ENCODE results near the gene ACBD5.
"Not testable (repeated sequence)": the region's sequence is repeated elsewhere in the genome, so short reads cannot be mapped to it uniquely, and the experiment has no call there.

Gene ACBD5, protein sequence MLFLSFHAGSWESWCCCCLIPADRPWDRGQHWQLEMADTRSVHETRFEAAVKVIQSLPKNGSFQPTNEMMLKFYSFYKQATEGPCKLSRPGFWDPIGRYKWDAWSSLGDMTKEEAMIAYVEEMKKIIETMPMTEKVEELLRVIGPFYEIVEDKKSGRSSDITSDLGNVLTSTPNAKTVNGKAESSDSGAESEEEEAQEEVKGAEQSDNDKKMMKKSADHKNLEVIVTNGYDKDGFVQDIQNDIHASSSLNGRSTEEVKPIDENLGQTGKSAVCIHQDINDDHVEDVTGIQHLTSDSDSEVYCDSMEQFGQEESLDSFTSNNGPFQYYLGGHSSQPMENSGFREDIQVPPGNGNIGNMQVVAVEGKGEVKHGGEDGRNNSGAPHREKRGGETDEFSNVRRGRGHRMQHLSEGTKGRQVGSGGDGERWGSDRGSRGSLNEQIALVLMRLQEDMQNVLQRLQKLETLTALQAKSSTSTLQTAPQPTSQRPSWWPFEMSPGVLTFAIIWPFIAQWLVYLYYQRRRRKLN

DNA sequence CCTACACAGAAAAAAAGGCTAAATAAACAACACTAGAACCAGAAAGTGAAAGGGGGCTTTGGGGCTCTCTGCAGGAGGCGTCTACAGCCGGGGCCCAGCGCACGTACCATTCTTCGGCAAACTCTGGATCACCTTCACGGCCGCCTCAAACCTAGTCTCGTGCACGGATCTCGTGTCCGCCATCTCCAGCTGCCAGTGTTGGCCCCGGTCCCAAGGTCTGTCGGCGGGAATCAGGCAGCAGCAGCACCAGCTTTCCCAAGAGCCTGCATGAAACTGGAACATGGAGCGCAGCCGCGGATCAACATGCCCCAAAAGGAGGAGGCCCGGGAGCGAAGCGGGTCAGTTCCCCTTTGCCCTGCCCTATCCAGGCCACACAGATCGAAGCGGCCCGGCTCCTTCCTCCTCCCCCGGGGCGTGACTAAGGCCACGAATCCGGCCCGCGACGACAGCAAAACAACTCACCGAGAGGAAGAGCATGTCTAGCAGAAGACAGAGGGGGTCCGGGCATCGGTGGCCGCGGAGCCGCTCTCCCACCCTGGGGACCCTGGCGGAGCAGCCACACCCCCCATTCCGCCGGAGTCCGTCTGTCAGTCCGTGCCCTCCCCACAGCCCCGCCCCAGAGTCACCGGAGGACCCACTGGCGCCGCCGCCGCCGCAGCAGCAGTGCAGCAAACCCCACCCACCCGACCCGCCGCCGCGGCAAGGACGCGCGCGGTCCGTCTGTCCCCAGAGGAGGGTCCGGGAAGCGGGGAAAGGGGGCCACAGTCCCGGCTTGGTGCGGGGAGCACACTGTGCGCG, at the start of gene ACBD5:
Gene ACBD5, minus strand, starts transcription at position 586 of the 798 bp plus-strand sequence. Its CDS starts 109 bp downstream, at position 477.
- peak; percentile 56 for DNase-seq

DNA sequence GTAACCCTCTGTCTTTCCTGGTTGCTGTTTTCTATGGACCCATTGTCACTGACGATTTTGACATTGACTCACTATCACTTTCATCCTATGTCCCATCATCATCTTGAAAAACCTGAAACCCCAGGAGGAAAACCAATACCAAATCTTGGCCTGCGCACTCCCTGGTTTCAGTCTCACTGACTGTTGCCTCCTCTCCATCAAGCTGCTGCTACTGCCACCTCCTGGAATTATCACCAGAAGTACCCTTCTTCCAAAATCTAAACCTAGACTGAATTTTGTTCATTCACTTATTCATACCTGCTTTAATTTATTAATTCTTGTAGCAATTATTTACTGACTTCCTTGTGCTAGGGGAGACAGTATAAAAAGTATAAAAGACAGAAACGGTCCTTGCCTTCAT, 44.5 kb upstream of the ACBD5 start:
- DNase-seq: no peak

DNA sequence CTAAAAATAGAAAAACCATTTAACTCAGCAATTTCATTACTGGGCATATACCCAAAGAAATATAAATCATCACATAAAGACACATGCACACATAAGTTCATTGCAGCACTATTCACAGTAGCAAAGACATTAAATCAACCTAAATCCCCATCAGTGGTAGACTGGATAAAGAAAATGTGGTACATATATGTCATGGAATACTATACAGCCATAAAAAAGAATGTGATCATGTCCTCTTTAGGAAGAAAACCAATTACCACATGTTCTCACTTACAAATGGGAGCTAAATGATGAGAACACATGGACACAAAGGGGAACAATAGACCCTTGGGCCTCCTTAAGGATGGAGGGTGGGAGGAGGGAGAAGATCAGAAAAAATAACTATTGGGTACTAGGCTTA, 36.0 kb upstream of the ACBD5 start:
- DNase-seq: no peak

DNA sequence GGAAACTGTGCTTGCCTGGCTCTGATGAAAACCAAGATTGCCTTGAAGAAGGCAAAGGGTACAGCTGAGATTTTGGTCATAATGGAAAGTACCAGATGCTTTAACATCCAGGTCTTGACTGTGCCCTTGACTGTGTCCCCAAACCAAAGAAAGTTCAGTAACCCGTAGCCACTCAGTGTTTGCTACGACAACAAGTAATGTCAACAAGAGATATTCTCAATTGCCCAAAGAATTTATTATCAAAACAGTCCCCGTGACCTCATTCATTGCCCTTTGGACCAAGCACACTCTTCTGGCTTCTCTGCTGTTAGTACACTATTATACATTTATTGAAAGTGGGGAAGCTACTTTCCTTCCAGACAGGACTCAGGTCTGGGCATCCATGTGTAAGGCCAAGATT, 25.4 kb upstream of the ACBD5 start:
- not testable (repeated sequence) for DNase-seq

DNA sequence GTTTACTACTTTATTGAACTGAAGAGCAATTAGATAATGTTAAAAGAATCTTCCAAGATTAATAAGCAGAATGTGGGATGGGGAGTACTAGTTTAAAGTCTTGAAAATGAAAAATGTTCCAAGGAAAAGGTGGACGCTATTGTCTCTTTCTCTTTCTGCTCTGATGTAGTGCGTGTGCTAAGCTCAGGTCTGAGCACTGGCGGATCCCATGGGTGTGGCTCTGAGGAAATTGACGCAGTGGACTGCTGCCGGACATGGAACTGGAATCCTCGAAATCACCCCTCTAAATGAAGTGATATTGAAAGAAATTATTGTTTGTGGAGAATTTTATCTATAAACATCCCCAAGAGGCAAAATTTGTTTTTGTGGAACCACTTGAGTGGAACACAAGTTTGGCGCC, 22.2 kb upstream of the ACBD5 start:
- not testable (repeated sequence) for DNase-seq

DNA sequence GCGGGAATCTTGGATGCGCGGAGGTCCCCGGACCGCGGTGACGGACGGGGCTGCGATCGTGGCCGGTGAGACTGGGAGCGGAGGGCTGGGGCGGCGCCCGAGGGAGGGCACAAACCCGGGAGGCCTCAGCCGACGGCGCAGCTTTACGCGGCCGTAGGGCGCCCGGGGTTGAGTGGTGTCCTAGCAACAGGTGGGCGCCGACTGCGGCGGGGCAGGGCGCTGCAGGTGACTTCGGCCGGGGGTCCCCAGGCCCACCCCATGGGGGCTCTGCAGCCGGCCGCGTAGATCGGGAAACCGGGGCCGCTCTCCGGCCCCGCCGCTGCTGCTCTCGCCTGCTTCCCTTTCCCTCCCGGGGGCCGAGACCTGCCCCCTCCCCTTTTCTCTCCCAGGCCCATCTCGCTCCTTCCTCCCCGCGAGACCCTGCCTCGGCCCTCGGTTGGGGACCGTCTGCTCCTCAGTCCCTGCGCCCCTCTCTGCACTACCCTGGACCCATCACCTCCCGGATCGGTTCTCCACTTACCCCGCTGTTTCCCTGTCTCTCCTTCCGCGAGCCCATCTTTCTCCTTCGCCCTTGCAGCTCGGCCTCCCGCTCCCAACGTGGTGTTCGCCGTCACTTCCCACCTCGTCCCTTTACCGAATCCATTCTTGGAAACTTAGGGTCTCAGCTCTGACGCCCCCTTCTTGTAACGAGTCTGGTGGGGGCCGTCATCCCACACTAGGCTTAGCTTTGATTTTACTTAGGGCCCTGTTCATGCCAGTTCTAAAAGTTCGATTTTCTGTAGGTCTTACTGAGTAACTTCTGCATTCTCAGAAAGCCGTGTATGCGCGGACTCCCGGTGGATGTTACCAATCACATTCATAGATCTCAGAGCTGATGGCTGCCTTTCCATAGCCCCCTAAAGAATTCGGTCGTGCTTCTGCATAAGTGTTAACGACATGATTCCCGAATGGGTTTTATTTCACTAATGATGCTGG, 18.5 kb upstream of the ACBD5 start:
- DNase-seq: no peak

DNA sequence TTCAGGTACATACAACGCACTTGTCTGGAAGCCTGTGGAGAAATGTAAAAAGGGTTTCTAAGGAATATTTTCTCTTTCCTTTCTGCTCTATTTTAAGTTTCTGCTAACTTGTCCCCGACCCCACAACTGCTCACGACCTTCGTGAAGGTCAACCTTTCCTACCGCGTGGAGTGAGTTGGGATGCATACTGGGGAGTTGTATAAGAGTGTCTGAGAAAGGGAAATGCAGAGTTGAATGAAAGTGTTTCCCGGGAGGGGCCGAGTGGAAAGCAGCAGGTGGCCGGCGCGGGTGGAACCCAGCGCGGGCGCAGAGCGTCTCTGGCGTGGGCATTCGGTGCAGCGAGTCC, 17.9 kb upstream of the ACBD5 start:
- no peak for DNase-seq

DNA sequence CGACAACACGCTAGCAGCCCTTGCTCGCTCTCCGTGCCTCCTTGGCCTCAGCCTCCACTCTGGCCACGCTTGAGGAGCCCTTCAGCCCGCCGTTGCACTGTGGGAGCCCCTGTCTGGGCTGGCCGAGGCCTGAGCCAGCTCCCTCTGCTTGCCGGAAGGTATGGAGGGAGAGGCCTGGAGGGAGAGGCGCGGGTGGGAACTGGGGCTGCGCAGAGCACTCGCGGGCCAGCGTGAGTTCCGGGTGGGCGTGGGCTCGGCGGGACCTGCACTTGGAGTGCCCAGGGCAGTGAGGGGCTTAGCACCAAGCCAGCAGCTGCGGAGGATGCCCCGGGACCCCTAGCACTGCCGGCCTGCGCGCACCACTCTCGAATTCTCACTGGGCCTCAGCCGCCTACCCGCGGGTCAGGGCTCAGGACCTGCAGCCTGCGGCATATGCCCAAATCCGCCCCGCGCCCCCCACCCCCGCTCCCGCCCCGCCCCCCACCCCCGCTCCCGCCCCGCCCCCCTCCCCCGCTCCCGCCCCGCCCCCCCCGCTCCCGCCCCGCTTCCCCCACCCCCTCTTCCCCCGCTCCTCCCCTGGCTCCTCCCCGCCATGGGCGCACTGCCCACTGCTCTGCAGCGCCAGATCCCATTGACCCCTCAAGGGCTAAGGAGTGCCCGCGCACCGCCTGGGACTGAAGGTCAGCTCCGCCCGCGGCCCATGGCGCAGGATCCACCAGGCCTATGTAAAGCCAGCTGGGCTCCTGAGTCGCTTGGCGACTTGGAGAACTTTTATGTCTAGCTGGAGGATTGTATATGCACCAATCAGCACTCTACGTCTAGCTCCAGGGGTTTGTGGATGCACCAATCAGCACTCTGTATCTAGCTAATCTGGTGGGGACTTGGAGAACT, 15.9 kb upstream of the ACBD5 start:
- DNase-seq: no peak

DNA sequence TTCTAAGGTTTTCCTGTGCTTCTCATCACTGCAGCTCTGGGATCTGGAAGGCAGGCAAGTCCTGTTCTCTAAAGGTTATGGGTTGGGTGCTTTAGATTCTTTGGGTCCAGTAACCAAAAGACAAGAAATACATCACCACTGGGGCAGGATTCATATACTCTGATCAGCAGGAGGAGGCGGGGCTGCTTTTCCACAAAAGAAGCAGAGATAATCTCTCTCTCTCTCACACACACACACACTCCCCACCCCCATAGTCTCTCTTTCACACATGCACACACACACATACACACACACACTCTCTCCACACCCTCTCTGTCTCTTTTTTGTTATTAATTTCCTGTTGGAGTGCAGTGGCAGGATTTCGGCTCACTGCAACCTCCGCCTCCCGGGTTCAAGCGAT, 13.0 kb upstream of the ACBD5 start:
- DNase-seq: no peak

DNA sequence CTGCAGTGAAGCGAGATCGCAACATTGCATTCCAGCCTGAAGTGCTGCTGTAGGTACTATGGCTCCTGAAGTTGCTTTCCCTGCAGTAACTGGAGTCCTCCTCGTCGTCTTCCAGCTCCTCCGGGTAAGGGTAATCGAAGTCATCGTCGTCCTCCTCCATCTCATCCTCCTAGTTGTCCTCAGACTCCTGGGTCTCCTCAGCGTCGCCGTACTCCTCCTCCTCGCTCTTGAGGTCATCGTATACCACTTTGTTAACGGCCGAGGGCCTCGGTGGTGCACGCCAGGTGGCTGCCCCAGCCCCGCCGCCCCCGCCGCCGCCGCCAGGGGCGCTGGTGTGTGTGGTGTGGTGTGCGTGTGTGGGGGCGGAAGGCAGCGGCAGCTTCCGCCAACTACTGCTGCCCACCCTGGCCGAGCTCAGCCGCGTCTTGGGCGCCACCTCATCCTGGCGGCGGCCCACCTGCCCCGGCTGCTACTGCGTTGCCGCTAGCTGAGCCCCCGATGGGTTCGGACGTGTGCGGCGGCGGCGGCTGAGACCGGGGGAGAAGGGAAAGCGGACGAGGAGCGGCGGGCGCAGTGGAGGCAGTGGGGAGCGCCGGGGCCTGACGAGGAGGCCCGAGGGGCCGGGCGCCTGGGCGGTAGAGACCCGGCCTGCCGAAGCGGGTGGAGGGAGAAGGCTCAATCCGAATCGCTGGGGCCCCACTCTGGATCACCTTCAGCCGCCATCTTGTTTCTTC, 11.8 kb upstream of the ACBD5 start:
- DNase-seq: no peak

DNA sequence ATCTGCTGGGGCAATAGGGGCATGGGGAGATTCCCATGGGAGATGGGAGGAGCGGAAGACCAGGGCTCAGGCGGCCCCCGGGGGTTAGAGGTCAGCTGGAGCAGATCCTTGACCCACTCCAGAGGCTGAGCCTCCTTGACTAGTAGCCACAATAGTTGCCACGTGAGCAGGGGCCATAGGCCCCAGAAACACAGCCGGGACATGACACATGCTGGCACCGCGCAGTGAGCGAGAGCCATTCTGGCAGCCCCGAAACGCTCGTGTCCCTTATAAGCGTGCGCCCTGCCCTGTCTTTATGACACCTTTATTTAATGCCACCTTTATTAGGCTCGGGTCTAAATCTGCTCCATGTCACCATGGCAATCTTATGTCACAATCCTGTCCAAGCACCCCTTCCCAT, 11.0 kb upstream of the ACBD5 start:
- no peak for DNase-seq

DNA sequence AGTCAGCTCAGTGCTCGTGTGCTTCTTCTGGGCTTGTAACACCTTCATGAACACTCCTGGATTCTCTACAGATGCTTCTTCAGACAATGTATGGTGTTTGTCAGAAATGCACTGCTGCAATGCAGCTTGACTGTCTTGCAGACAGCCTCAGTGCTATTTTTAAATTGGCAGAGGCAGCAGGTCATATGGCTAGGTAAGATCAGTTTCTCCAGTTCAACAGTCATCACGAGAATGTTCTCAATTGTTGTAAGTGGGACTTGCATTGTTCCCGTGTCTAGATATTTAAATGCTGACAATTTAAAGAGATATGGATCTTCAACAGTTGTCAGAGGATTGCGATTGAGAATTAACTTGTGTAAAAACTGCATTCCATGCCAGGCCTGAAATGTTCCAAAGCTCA, 7.6 kb upstream of the ACBD5 start:
- no peak for DNase-seq

DNA sequence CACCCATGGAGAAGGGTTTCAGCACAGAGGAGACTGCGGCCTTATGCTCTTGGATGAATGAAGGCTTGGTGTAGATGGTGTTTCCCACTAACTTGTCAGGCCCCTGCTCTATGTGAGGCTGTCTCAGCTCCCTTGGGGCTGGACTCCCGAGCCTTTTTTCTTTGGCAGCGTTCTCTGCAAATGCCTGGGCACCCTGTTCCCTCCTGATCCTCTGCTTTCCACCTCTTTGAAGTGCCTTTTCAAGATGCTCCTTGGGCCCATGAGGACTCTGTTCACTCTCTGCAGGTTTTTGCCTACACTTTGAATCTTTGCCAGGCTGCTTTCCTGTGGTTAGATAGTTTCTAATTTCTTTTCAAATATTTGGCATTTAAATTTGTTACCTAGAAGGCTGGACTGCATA, 6.8 kb upstream of the ACBD5 start:
- DNase-seq: no peak

DNA sequence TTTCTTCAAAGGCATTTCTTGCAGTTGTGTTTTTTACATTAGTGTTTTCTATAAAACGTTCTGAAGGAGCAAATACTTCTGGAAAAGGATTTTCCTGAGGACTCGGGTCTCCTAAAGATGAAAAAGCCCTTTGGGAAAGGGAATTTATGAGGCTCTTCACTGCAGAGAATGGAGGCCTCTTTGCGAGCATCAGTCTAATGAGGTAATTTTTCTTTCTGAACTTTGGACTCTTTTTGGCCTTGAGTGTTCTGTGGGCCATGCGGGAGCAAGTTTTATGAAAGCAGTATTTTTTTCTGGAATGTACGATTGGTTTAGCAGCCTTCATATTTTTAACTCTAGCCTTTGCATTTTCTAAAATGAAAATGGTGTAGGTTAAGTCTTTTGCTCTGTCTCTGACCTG, 6.4 kb upstream of the ACBD5 start:
- DNase-seq: no peak

DNA sequence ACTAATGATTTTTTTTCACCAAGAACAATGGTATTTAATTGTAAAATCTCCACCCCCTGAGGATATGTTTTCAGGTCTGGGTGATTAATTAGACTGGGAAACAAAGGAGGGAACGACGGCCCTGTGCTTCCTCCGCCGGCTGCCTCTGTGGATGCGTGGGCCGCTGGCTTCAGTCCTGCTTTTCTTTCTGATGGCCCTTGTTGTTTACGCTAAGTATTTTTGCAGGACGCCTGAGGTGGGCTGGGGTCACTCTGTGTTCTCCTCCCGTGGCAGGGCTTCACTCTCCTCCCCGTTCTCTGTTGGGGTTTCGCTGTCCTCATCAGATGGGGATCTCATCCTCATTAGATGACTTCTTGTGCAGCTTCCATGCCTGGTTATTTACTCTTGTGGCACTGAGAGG, 5.2 kb upstream of the ACBD5 start:
- DNase-seq: no peak

DNA sequence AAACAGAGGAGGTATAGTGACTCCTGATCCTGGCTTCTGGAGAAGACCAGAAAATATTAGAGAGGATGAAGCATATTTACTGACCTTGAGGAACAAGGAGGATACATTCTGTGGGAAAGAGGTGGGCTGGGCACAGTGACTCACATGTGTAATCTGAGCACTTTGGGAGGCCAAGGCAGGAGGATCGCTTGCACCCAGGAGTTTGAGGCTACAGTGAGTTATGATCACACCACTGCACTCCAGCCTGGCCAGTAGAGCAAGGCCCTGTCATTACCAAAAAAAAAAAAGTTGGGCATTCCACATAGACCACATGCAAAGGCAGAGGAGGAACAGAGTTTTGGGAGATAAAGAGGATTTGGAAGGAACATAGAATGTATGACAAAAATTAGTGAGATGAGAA, 4.4 kb upstream of the ACBD5 start:
- DNase-seq: no peak

DNA sequence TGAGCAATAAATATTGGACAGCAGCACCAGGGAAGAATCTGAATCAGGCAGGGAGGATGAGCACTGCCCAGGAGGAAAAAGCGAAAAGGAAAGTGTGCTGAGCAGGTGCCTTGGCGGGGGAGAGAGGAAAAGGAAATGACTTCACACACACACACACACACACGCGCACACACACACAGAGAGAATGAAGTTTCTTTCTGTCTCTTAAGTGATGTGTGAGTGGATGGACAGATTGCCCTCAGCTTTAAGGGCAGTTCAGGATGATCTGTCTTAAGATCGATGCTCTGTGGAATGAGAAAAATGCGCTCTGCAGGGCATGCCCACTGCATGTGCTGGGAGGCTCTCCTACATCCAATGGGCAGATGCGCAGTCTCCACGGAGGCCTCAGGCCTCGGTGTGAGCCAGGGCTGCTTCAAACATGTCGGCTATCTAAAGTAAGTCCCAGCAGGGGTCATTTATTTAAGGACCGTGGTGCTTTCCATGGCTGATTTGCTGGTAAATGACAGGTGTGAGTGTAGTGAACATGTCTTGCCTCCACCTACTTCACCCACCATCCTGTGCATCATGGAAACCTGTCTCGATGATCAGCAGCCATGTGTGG, 2.5 kb upstream of the ACBD5 start:
- DNase-seq: peak; percentile 63

DNA sequence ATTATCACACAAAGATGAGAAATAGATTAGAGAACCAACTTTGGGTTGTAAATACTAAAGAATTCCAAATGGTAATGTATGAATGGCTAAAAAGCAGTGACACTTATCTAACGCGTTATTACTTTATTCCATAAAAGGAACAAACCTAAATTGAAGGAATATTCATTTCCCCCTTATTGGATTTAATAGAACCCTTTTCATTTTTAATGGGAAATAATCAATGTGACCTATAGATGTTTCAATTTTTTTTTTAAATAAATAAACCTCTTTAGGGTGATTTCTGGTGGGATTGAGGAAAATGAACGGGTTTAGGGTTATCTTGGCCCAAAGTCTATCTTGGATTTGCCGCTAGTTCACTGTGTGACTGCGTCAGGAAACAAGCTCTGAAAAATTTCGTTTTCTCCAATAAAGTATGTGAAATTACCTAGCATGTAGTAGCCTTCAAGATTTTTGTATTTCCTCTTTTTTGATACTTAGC, 1.9 kb upstream of the ACBD5 start:
- DNase-seq: no peak

DNA sequence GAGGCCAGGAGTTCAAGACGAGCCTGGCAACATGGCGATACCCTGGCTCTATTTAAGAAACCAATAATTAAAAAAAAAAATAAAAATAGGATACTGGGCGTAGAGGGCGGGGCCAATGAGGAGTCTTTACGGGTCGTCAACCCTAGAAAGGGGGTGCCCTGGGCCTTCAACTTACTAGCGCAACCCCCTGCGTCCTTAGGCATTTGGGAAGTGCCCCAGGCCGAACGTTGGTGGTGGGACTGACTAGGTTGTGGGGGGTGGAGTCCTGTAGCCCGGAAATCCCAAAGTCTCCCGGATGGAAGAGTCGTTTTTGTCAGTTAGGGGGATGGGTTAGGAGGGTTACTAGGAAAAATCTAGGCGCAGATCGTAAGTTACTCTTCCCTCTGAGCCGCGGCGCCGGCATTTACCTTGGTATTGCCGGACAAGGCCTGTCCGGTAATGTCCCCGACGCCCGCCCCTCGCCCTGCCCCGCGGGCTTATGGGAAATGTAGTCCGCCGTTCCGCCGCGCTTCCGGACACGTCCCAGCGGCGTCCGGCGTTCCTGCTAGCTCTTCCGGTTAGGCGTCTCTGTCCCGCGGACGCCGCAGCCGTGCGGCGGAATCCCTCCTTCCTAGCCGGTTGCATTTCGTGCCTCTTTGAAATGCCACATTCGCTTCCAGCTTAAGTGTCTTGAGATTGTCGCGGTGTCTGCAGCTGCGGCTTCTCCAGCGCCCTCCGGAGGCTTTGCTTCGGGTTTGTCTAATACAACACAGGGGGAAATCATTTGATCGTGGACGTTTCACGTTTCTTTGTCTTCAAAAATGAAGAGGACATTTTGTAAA, 1.3 kb upstream of the ACBD5 start:
- DNase-seq: peak; percentile 81

Measured in NCI-H1694 (cell line).